Heart left ventricle (tissue), 16 donors: ENCODE data around the gene TTC34. TPM values are rescaled to one million over a fixed set of nuclear protein-coding genes. Genes with fewer than 3 reads are reported as not detected.
A peak's percentile ranks its signal among the peaks of the same experiment; 100 is the strongest.

Experiments
- ATAC-seq, 4 donors: fragments of 200-7000 bp; cut with Tn5 transposase; one replicate each; pipeline ENCODE4 v1.9.1; 2020 to 2022; ENCODE audit warnings: moderate library complexity in 4 of 4, mild to moderate bottlenecking in 3 of 4, moderate number of reproducible peaks in 1 of 4
- DNase-seq, 5 donors: peaks; one replicate each; pipeline ENCODE4 v3.0.0-alpha.2; 2020
- H3K27ac ChIP-seq, 12 donors: fragments of 200-600 bp; sonication (generic) in 4 of 12; one replicate each; pipeline versions ENCODE4 v1.5.0 to v1.8.0; 2016 to 2022; ENCODE audit warnings: mild to moderate bottlenecking in 2 of 12
- H3K27me3 ChIP-seq, 9 donors: fragments of 200-600 bp; sonication (generic) in 2 of 9; one replicate each; pipeline versions ENCODE4 v1.5.1 to v1.8.0; 2016 to 2022; ENCODE audit warnings: mild to moderate bottlenecking in 3 of 9
- H3K36me3 ChIP-seq, 9 donors: fragments of 200-600 bp; sonication (generic) in 2 of 9; one replicate each; pipeline versions ENCODE4 v1.5.0 to v1.8.0; 2018 to 2022; ENCODE audit warnings: mild to moderate bottlenecking in 2 of 9
- H3K4me1 ChIP-seq, 12 donors: fragments of 200-600 bp; sonication (generic) in 4 of 12; one replicate each; pipeline versions ENCODE4 v1.5.0 to v1.8.0; 2016 to 2022; ENCODE audit warnings: mild to moderate bottlenecking in 3 of 12
- H3K4me3 ChIP-seq, 12 donors: fragments of 200-600 bp; sonication (generic) in 4 of 12; one replicate each; pipeline versions ENCODE4 v1.5.0 to v1.8.0; 2017 to 2022; ENCODE audit warnings: mild to moderate bottlenecking in 9 of 12, moderate library complexity in 4 of 12
- H3K9me3 ChIP-seq, 12 donors: fragments of 200-600 bp; sonication (generic) in 4 of 12; one replicate each; pipeline versions ENCODE4 v1.5.0 to v1.8.0; 2016 to 2022; ENCODE audit warnings: mild to moderate bottlenecking in 1 of 12
- CTCF ChIP-seq, 12 donors: fragments of 200-600 bp; sonication (generic) in 4 of 12; IDR thresholded peaks; one replicate each; pipeline versions ENCODE4 v1.5.0 to v1.8.0; 2018 to 2022; ENCODE audit warnings: antibody characterized with exemption in 12 of 12, mild to moderate bottlenecking in 5 of 12
- POLR2A ChIP-seq, 2 donors: fragments of 450-650 bp; IDR thresholded peaks; one replicate each; pipeline ENCODE4 v1.6.1; 2017; ENCODE audit warnings: antibody characterized with exemption in 2 of 2, mild to moderate bottlenecking in 2 of 2, moderate library complexity in 2 of 2
- WGBS, 4 donors: extraction: QIAGEN DNeasy Blood & Tissue Kit in 2 of 4; methylation state at CpG; one replicate each; pipeline versions ENCODE4 v1.1.5 to v1.1.7; 2013 to 2018; 5-methylcytosine and 5-hydroxymethylcytosine counted together
- intact Hi-C, 10 donors: fragments of 100-400 bp; cut with DNase I; formaldehyde crosslinking; loops; one replicate each; pipeline versions ENCODE4 v1.11.1 to v1.14.2; 2022
- polyA plus RNA-seq, 2 donors: library from polyadenylated mRNA; stranded (reverse); fragments of 200-250 nt; gene quantifications; one replicate each; pipeline ENCODE4 v1.2.3, GENCODE V29; 2013
- total RNA-seq, 9 donors: library from RNA; depleted of rRNA in 2 of 9; stranded (reverse); fragments of >200 nt in 2 of 9; fragmentation: NEBNext Ultra II Directional in 3 of 9; extraction: Animal tissue kit (Norgen Biotek cat#: 25700) in 3 of 9; gene quantifications; one replicate each; pipeline versions ENCODE4 v1.1.0 to v1.2.4, GENCODE V29; 2016 to 2023
- donor health status: ischemic (EF 13 %, LVEDD 7.1; RV severe dilation, severe dysfunction).
- donor health status: healthy with polysubstance abuse.
- donor health status: DM: no; HTN: yes; CAD: no.
- donor health status: DM: no; HTN: no; CAD: no.
- donor health status: ischemic (EF 25% LVEDD 6.9; RV normal size, moderate dysfunction).
- donor health status: ischemic (EF 25% LVEDD 5.7; RV mildly dilated, moderate dysfunction).
- donor health status: healthy.
- donor health status: DM: yes; HTN: yes; CAD: no.
- donor health status: ischemic (EF 35%, LVEDD 5.7; RV mildly dilated, moderate dysfunction).
- donor health status: nonischemic (EF 11% LVEDD 7.7; RV severe dilation, severe dysfunction).
- donor health status: DM: yes; HTN: yes; CAD: no.
- donor health status: PGD.
- donor health status: ischemic (EF 29% LVEDD 5.4; RV normal size, mild dysfunction).
- donor health status: nonischemic (EF 23%, LVEDD 6.1; RV moderate dilation, normal function).

The TTC34 gene
- total and polyA plus RNA-seq, 11 donors: 0.06 to 0.67 (median 0.42) TPM; not detected in 1

- intact Hi-C loops: no loop called here
- H3K9me3 ChIP-seq: no peaks in the 10 kb centered on the region
- 81 to 90% (median 88%) methylated on average over 5 of the region's 5 CpGs for WGBS, 4 donors
- H3K27me3 ChIP-seq: peaks cover 0 to 25% (median 5%) of the 10 kb centered on the region in 9 donors
- no peak for ATAC-seq
- TF ChIP-seq CTCF (IDR thresholded peaks at IDR 0.05): no peak
- TF ChIP-seq POLR2A (IDR thresholded peaks at IDR 0.05): no peak
- H3K4me3 ChIP-seq: no peak overlapping the region
- DNase-seq: peak in 1 of 5 donors; percentile 11
- H3K36me3 ChIP-seq: no peaks in the 10 kb centered on the region
- peaks cover 0 to 6% (median 0%) of the 10 kb centered on the region in 12 donors for H3K4me1 ChIP-seq
- H3K27ac ChIP-seq: no peak overlapping the region
Observed at GRCh38 chr1:2819429-2819828, 17.9 kb upstream of the TTC34 start.

- 85 to 88% (median 87%) methylated on average over 11 of the region's 11 CpGs for WGBS, 4 donors
- H3K4me3 ChIP-seq: no peak overlapping the region
- peaks cover 0 to 6% (median 0%) of the 10 kb centered on the region in 12 donors for H3K4me1 ChIP-seq
- ATAC-seq: no peak
- DNase-seq: peak in 2 of 5 donors; percentile 11 to 48
- no peak overlapping the region for H3K27ac ChIP-seq
- H3K27me3 ChIP-seq: peaks cover 0 to 30% (median 0%) of the 10 kb centered on the region in 9 donors
- peaks cover 0 to 5% (median 0%) of the 10 kb centered on the region in 12 donors for H3K9me3 ChIP-seq
- intact Hi-C loops: no loop called here
- no peak for TF ChIP-seq CTCF (IDR thresholded peaks at IDR 0.05)
- TF ChIP-seq POLR2A (IDR thresholded peaks at IDR 0.05): no peak
- H3K36me3 ChIP-seq: no peaks in the 10 kb centered on the region
Observed at GRCh38 chr1:2817784-2818564, 16.5 kb upstream of the TTC34 start.

GRCh38 chr1:2816786-2817185 is 15.3 kb upstream of the TTC34 start:
- TF ChIP-seq POLR2A (IDR thresholded peaks at IDR 0.05): no peak
- Histone ChIP-seq H3K36me3 (no peaks in the 10 kb centered on the region), H3K4me1 (peaks cover 0 to 2% (median 0%) of the 10 kb centered on the region in 12 donors), H3K9me3 (peaks cover 0 to 16% (median 1%) of the 10 kb centered on the region in 12 donors), H3K27me3 (peaks cover 0 to 26% (median 0%) of the 10 kb centered on the region in 9 donors), H3K4me3 (no peak overlapping the region), H3K27ac (no peak overlapping the region)
- ATAC-seq: no peak
- intact Hi-C loops: no loop called here
- 80 to 88% (median 85%) methylated on average over 13 to 15 of the region's 15 CpGs for WGBS, 4 donors
- peak in 1 of 5 donors; percentile 46 for DNase-seq

DNA sequence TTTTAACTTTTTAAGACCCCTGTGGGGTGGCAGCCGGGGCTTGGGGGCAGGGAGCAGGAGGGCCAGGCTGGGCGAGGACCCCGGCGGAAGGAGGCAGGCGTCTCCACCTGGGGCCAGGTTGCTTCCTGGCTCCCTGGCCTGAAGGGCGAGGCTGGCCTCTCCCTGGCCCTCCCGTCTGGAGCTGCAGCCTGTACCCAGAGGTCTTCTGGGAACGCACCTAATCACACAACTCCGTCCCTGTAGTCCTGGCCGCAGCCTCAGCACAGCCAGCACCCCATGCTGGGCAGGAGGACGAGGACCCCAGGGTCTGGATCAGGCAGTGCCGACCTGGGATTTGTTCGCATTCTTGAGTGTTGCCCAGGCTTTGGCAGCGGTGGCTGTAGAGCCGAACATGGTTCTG is 14.1 kb upstream of the TTC34 start:
- no peaks in the 10 kb centered on the region for H3K36me3 ChIP-seq
- TF ChIP-seq POLR2A (IDR thresholded peaks at IDR 0.05) (no peak), CTCF (IDR thresholded peaks at IDR 0.05) (no peak)
- ATAC-seq: no peak
- peak in 2 of 5 donors; percentile 9 to 29 for DNase-seq
- WGBS, 4 donors: 67 to 74% (median 71%) methylated on average over 13 to 15 of the region's 15 CpGs
- peaks cover 0 to 16% (median 1%) of the 10 kb centered on the region in 12 donors for H3K9me3 ChIP-seq
- no peak overlapping the region for H3K4me3 ChIP-seq
- H3K27ac ChIP-seq: no peak overlapping the region
- H3K27me3 ChIP-seq: peaks cover 0 to 16% (median 0%) of the 10 kb centered on the region in 9 donors
- no peaks in the 10 kb centered on the region for H3K4me1 ChIP-seq
- intact Hi-C loops: no loop called here
